ENCODE results near the gene RNASE9. TPM values are rescaled to one million over a fixed set of nuclear protein-coding genes. Genes with fewer than 3 reads are reported as not detected.
A peak's percentile ranks its signal among the peaks of the same experiment; 100 is the strongest.
"Not testable (repeated sequence)": the region's sequence is repeated elsewhere in the genome, so short reads cannot be mapped to it uniquely, and the experiment has no call there.

Gene RNASE9
- not detected for total RNA-seq

DNA sequence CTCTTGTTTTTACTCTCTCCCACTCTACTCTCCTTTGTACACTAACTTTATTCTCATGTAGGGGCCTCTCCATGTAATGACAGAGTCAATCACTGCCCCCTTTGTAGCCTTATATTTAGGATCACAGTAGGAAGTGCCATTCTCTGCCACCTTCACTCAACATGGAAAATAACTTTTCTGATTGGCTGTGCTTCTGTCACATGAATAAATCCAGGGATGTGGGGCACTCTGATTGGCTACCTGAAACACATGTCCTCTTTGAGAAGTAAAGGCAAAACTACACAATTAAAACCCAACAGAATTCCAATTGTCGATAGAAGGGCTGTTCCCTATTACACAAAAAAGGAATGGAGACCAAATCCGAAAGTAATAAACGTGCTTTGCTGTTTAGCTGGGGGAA, at the start of gene RNASE9:
RNASE9 (minus strand) TSS at position 87 of the 400 bp plus-strand sequence.
- DNase-seq (ENCODE audit: low spot score in 2 of 2), result no peak
- no peak for FAIRE-seq

DNA sequence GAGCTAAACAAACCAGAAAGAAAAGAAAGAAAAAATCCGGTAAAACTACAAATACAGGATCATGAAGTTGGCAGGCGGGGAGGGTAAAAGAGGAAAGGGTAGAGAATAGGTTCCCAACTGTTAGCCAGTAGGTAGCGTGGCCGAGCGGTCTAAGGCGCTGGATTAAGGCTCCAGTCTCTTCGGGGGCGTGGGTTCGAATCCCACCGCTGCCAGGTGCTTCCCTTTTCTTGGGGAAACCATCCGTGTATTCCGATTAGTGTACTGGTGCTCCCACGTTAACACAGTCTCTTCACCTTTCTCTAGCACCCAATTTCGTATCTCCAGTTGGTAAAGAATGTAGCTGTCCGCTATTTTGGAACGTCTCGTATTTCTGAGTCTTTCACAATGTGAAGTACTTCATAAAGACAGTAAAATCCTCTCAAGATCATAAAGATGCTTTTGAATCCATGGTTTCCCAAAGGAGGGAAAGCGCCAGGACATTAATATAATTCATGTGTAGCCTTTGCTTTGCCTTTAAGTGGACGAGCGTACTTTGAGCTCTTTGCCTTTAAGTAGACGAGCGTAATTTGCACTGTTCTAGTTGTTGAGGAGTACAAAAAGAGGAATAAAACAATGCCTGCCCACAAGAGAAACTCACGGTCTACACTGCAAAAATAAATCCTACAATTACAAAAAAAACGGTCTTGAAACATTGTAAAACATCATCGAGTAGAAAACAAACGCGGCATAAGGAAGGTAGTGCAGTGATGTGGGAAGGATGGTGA, 49.3 kb upstream of the RNASE9 start:
- FAIRE-seq (no peak), DNase-seq (ENCODE audit: low spot score in 2 of 2) (peak; percentile 61 to 71)

DNA sequence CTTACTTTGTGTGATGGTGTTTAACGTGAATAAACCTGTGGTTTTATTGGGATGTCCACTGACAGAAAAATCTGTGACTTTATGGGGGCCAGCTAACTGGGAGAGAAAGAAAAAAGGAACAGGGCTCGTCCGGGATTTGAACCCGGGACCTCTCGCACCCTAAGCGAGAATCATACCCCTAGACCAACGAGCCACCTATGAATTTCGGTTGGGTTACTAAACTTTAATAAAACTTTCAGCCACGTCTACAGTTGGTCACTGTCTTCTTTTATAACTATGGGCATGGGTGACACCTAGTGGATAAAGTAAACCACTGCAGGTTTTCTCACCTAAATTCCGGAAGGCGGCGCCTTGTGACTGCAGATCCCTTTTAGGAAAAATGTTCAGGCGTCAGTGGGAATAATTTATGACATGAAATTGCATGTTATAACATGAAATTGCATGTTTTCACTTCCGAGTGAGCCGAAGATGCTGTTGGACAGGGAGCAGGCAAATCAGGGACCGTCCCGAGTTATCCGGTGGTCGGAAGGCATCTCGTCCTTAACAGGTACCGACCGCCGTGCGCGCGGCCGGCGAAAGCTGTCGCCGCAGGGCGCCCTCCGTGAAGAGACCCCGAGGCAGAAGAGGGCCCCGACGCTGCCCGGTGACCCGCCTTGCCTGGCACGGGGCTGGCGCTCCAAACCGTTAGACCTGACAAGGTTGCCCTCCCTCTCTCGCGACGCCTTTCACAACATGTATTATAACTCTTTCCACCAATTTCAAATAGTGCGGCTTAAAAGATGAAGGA, 48.6 kb upstream of the RNASE9 start:
- no peak for FAIRE-seq
- DNase-seq (ENCODE audit: low spot score in 2 of 2), result peak; percentile 79 to 84

DNA sequence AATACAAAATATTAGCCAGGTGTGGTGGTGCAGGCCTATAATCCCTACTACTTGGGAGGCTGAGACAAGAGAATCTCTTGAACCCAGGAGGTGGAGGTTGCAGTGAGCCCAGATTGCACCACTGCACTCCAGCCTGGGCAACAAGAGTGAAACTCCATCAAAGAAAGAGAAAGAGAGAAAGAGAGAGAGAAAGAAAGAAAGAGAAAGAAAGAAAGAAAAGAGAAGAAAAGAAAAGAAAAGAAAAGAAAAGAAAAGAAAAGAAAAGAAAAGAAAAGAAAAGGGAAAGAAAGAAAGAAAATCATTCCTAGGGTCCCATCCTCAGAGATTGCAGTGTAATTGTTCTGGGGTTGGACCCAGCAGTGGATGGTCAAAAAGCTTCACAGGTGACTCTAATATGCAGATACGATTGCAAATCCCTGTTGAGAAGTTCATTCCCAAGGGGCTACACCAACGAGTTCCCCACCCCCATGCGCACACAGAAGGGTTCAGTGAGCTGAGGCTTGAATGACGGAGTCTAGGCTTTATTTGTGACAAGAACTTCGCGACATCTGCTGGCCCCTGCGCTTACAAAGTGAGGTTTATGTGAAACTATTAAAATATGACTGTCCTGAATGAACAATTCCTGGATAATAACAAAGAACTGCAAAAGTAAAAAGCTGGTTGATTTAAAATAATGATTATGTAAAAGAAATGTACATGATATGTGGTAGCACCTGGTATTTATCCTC, 47.7 kb upstream of the RNASE9 start:
- FAIRE-seq, result no peak
- no peak for DNase-seq (ENCODE audit: low spot score in 2 of 2)

DNA sequence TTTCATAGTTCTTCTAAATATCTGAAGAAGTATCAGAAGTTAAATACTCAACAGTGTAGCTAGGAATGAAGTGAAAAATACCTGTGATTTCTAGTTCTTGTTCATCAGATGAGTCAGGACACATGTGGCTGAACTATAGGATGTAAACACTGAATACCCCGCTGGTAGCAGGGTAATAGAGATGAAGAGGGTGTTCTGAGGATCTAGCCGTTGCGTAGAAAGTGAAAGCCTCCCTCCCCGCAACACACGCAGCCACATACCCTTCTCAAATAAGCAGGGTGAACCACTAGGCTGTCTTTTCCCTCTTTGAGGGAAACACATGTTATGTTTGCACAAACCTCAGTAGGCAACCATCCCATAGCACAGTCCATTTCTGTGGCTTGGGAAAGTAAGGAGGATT, 46.8 kb upstream of the RNASE9 start:
- DNase-seq (ENCODE audit: low spot score in 2 of 2) (no peak), FAIRE-seq (no peak)

DNA sequence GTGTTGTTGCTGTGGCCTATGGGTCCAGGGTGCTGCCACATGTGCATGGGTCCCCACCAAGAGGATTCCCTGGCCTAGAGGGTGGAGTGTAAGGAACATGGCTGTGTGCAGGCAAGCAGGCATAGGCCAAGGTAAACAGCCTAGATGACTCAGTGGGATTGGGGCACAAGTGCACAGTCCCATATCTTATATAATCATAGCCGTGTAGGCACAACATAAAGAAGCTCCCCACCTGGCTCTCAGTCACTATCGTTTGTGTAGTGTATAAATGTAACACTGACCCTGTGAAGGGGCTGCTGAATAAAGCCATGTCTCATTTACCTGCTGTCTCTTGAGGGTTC, 46.0 kb upstream of the RNASE9 start:
- DNase-seq (ENCODE audit: low spot score in 2 of 2), result no peak
- no peak for FAIRE-seq

DNA sequence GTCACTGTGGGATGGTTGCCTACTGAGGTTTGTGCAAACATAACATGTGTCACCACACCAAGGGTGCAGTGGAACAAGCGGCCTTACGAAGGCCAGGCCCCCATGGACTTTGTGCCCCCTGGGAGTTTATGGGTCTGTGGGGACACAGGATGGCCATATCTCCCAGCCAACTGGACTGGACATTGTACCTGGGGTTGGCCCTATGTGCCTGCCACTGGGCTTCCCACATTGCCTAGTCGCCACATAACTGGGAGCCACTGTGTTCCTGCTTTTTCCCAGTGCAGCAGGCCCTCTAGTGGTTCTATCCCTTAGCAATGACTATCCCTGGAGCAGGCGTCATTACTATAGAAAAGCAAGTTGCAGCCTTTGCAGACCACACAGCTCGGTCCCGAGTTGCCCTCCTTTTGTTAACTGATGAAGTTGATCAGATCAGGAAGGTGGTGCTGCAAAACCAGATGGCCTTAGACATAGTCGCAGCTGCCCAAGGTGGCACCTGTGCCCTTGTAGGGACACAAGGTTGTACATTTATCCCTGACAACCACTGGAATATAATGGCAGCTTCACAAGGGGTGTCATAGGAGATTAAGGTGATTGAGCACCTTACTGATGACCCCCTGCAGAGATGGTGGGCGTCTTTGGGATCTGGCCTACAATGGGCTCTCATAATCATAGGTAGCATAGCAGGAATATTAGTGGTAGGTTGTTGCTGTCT, 45.5 kb upstream of the RNASE9 start:
- DNase-seq (ENCODE audit: low spot score in 2 of 2), result no peak
- FAIRE-seq, result no peak

DNA sequence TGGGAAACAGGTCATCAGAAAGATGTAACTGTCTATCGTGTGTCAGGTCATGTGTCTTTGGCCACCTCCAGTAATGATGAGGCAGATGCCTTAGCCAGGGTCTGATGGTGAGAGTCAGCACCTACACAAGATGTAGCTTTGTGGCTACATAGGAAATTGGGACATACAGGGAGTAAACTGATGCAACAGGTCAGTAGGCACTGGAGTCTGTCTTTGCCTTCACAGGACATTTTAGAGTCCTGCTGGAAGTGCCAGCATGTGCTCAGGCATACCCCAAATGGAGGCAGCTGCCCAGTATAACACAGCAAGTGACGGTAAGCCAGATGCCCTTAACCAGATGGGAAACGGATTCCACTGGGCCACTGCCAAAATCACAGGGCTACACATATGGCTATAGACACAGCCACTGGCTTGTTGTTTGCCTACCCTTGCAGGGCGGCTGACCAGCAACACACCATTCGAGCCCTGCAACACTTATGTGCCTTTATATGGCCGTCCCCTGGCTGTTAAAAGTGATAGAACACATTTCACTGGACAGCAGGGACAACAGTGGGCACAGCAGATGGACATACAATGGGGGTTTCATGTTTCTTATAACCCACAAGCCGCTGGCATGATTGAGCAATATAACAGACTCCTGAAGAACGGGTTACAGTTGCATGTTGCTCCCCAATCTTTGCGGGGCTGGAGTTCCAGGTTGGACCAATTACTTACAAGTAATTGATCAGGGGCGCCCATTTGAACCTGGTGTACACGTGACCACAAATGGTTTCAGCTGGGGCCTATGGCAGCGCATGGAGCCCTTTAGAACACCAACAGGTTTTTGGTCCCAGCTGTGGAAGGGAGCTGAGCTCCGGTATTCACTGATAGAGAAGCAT, 43.2 kb upstream of the RNASE9 start:
- FAIRE-seq, result no peak
- DNase-seq (ENCODE audit: low spot score in 2 of 2), result no peak

DNA sequence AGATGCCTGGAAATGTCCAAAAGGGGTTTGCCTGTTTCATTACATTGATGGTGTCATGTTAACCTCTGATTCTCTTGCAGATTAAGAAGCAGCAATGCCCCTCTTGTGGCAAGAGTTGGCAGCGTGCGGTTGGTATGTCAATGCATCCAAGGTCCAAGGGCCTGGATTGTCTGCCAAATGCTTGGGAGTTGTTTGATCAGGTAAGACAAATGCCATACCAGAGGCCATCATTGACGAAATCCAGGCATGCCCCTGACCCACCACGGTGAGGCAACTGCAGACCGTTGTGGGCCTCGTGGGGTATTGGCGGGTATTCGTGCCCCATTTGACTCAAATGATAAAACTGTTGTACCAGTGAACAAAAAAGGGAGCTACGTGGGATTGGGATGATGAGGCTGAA, 41.7 kb upstream of the RNASE9 start:
- no peak for FAIRE-seq
- no peak for DNase-seq (ENCODE audit: low spot score in 2 of 2)

DNA sequence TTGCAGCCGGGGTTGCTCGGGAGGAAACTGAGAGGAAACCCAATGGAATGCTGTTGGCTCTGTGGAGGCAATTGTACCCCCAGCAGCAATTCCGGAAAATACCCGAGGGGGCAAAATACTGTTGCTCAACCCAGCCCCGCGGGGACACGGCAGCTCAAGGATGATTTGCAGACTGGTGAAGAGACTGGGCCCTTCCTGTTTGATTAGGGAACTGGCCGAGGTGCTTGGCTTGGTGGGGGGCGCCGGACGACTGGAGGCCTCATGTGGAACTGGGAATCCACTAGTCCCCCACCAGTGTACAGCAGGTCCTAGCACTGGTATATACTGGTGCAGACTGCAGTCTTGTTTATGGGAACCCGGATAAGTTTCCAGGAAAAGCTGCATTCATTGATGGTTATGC, 40.7 kb upstream of the RNASE9 start:
- DNase-seq (ENCODE audit: low spot score in 2 of 2) (no peak), FAIRE-seq (no peak)

DNA sequence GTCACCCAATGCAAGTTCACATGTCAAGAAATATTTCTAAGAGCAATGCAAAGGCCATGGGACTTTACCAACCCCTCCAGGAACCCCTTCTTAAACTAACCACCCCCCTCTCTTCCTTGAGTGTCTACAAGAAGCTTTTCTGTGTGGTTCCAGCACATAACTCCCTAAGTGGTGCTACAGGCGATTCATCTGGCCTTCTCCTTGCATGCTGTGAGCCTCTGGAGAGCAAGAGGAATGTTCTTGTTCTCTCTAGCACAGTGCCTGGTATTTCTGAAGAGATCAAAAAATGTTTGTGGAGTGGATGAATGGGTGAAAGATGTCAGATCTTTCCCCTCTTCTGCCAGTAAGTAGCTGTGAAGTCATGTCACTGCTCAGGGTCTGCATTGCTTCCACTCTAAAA, 36.3 kb upstream of the RNASE9 start:
- DNase-seq (ENCODE audit: low spot score in 2 of 2), result no peak

DNA sequence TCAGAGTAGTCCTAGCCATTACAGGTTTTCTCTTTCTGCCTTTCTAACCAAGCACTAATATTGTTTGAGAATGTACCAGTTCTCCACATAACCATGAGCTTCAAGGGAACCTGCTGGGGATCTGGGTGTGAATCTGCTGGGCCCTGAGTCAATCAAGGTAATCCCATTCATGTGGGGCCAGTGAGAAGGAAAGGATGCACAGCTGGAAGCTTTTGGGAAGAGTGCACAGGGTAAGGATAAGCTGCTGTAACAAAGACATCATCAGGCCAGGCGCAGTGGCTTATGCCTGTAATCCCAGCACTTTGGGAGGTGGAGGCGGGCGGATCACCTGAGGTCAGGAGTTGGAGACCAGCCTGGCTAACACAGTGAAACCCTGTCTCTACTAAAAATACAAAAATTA, 34.9 kb upstream of the RNASE9 start:
- FAIRE-seq; DNase-seq (ENCODE audit: low spot score in 2 of 2): not testable (repeated sequence)

More for the DNA sequence above, 36.3 kb upstream of the RNASE9 start:
- FAIRE-seq, result no peak

DNA sequence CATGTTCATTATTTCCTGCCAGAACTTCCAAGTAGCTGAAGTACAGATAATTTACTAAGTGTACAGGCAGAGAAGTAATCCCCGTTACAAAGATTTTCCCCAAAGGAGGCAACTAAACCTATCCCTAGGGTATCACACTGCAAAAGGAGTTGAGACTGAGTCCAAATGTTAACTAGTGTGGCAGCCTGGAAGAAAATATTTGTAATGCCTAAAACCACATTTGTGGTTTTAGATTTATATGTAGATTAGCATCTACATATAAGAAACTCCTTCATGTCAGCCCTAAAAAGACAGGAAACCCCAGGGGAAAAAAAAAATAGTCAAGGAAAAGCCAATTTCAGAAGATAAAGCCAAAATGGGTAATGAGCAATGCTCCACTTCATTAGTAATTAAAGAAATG, 31.7 kb upstream of the RNASE9 start:
- no peak for DNase-seq (ENCODE audit: low spot score in 2 of 2)
- no peak for FAIRE-seq

DNA sequence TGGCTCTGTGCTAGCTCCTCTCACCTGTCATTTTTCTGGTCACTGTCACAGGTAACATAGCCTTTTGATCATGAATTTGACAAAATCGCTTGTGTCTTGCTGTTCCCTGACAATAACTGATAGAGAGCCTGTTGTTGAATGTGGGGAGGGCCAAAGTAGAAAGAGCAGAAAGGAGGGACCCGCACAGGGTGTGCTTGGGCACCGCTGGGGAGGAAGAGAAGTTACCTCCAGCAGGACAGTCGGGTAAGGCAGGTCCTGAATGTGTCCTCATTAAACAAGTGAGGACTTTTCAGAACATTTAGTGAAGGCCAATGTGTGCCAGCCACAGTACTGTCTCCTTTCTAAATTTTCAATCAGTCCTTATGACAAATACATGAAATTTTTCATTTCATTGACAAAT, 30.4 kb upstream of the RNASE9 start, which contains the start of gene RNASE12:
RNASE12 (minus strand) TSS at position 142 of the 400 bp plus-strand sequence. CDS start 653 bp downstream, outside the sequence.
- DNase-seq (ENCODE audit: low spot score in 2 of 2), result no peak
- FAIRE-seq, result no peak

DNA sequence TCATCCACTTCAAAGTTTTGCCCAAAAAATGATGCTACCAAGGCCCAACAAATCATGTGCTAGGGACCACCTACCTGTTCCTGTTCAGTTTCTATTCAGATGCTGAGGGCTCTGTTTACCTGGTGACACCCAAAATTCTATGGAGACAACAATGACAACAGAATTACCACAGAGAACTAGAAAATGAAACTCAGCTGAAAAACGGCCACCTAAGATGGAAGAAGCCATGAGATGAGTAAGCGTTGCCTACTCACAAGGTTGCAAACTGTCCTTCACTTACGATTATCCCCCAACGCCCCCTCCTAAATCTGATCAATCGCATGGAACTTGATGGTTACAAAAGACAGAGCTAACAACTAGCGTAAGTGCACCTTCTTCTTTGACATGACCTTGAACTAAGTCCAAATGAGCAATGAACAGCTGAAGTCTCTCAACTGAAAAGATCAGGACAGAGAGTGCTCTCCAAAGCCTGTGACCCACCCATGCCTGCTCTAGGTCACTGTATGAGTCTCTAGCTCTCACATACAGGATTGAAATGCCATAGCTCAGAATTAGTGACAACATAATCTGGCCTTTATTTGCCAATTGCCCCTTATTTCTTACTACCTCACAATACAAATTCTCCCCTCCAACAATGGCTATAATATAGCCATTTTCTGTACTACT, 26.8 kb upstream of the RNASE9 start, which contains the start of gene RNASE11:
RNASE11 (minus strand) TSS at position 513 of the 666 bp plus-strand sequence.
- FAIRE-seq (no peak), DNase-seq (ENCODE audit: low spot score in 2 of 2) (no peak)

DNA sequence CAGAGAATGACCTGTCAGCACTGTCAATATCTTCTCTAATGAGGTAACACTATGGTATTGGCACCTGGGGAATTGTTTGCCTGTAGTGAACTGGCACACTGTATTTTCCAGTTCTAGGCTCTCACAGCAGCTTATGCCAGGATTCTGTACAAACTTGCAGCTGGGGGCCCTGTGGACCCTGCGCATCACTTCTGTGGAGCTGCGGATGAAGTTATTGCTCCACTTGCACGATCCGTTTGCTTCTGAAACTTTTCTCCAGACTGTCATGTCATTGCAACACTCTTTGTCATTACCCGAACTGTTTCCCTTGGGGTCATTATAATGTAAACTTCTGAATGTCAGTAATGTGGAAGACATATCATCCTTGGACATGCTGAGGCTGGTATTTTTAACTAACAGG, 23.1 kb upstream of the RNASE9 start:
- DNase-seq (ENCODE audit: low spot score in 2 of 2) (no peak), FAIRE-seq (no peak)

DNA sequence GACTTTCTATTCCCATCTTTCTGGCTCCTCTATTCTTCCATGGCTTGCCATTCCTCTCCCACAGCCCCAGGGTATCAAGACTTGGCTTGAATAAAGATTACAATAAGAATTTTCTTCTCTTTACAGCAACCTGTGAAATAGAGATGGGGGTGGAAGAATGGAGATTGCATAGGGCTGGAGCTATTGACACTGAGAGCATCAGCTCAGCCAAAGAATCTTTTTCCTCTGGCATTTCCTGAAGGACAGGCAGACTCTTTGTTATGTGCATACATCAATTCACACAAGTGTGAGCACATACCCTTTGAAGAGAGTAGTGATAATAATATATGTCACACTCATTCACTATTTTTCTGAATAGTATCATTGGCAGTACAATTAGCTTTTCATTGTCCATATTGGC, 22.3 kb upstream of the RNASE9 start:
- FAIRE-seq, result no peak
- no peak for DNase-seq (ENCODE audit: low spot score in 2 of 2)

DNA sequence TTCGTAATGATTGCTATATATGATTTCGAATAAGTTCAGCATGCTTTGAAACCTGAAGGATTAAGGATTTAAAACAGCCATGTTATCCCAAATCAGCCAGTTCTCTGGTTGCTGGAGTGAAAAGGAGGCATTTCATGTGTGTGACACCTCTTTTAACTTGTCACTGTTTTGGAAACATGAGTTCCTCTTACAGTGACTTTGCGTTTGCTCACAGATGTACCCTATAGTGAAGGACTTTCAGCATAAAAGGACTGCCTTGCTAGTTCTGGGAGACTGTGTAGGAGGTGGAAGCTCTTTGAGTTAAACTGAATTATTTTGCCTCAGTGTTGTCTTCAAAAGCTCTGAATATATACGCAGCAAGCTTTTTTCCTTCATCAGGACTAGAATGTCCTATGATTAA, 19.4 kb upstream of the RNASE9 start:
- FAIRE-seq (no peak), DNase-seq (ENCODE audit: low spot score in 2 of 2) (no peak)

Data from frontal cortex (tissue), 4 donors.